ENCODE data around the gene ZC2HC1B.
A peak's percentile ranks its signal among the peaks of the same experiment; 100 is the strongest.

The ZC2HC1B gene

DNA sequence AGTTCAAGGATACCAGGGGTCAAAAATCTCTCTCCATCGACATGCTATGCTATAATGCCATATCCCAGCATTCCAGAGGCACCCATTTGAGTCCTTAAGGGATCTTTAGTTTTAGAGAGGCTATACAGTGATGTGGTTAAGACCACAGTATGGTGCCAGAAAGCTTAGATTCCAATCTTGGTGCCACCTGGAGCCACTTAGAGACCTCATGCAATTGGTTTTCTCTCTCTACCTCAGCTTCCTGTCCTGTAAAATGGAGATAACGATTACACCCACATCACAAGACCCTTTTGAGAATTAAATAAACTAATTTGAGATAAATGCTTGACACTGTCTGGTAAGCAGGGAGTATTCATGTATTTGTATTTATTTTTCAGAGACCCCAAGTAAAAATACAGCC lies 104.8 kb downstream of the ZC2HC1B start:
- TF ChIP-seq, protein P1, sequence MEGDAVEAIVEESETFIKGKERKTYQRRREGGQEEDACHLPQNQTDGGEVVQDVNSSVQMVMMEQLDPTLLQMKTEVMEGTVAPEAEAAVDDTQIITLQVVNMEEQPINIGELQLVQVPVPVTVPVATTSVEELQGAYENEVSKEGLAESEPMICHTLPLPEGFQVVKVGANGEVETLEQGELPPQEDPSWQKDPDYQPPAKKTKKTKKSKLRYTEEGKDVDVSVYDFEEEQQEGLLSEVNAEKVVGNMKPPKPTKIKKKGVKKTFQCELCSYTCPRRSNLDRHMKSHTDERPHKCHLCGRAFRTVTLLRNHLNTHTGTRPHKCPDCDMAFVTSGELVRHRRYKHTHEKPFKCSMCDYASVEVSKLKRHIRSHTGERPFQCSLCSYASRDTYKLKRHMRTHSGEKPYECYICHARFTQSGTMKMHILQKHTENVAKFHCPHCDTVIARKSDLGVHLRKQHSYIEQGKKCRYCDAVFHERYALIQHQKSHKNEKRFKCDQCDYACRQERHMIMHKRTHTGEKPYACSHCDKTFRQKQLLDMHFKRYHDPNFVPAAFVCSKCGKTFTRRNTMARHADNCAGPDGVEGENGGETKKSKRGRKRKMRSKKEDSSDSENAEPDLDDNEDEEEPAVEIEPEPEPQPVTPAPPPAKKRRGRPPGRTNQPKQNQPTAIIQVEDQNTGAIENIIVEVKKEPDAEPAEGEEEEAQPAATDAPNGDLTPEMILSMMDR (IDR thresholded peaks at IDR 0.05): no peak
- Mint-ChIP-seq H3K4me1 (peaks cover 88% of the 10 kb centered on the region), H3K27me3 (ENCODE audit: low read depth, poor library complexity) (peaks cover 6% of the 10 kb centered on the region), H3K9me3 (no peaks in the 10 kb centered on the region), H3K4me3 (no peak overlapping the region), H3K36me3 (ENCODE audit: low read depth) (peaks cover 25% of the 10 kb centered on the region), H3K27ac (no peak overlapping the region)
- no peak for DNase-seq

DNA sequence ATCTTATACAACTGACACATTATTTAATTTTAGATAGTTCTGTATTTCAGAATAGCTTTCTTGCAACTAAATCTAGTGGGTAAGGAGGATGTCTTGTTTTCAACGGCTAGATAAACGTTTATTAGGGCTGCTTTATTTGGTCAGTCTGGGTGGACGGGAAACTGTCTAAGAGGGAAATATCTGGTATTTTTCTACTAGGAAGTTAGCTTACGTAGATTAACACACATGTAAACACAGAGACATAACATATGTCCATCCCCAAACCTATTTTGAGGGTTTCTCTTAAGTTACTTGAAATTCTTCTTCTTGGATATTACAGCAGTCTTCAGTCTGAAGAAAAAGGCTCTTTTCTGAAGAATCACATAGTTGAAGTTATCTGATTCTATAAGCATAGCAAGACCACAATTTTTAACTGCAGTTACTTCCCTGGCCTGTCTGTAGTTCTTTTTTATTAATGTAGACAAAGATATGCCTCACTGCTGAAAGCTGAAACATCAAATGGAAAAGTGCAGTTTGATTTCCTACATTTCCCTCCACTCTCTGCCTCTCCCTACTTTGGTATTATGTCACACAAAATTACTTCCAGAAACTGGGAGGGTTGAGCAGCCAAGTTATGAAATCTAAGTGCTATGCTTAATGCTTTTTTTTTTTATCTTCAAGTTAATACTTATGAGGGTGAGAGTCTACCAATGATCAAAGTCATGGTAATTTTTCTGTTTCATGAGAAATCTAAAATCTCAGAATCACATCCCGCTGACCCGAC lies 106.4 kb downstream of the ZC2HC1B start:
- peaks cover 13% of the 10 kb centered on the region for H3K36me3 Mint-ChIP-seq (ENCODE audit: low read depth)
- H3K4me1 Mint-ChIP-seq: peaks cover 84% of the 10 kb centered on the region
- H3K27me3 Mint-ChIP-seq (ENCODE audit: low read depth, poor library complexity): peaks cover 5% of the 10 kb centered on the region
- H3K9me3 Mint-ChIP-seq: no peaks in the 10 kb centered on the region
- peak overlapping the region; percentile 67 for H3K4me3 Mint-ChIP-seq
- H3K27ac Mint-ChIP-seq: peak overlapping the region; percentile 98
- TF ChIP-seq, protein P1 (IDR thresholded peaks at IDR 0.05): no peak
- no peak for DNase-seq

DNA sequence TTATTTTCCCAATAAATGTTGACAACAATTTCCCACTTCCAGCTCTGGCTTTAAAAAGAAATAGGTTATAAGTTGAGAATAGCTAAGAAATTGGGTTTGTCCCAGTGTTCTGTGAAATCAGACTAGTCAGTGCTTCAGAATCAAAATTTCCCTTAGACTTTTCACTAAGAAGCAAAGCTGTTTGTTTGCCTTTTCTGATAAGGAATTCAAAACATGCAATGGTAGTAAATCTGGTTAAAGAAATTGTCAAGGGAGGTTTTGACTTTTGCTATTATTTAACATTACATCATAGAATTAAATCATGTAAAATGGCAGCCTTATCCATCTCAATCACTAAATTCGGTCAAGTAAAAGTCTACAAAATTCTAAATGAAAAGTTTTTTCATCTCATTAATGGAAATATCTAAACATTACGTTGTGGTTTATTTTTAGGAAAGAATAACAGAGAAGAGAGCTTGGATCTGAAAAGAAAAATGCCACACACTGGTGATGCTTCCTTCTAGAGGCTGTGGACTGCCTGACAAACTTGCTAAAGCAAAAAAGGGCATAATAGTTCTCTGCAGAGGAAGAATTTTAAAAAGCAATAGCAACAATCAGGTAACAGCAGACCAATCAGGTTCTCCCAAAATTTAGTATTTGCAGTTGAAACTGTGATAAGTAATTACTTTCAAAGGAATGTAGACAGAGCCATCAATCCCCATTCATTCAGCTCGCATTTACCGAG lies 107.4 kb downstream of the ZC2HC1B start:
- peaks cover 3% of the 10 kb centered on the region for H3K36me3 Mint-ChIP-seq (ENCODE audit: low read depth)
- H3K27ac Mint-ChIP-seq: peak overlapping the region; percentile 98
- peaks cover 3% of the 10 kb centered on the region for H3K27me3 Mint-ChIP-seq (ENCODE audit: low read depth, poor library complexity)
- H3K4me1 Mint-ChIP-seq: peaks cover 78% of the 10 kb centered on the region
- DNase-seq: no peak
- no peaks in the 10 kb centered on the region for H3K9me3 Mint-ChIP-seq
- TF ChIP-seq, protein P1 (IDR thresholded peaks at IDR 0.05): no peak
- peak overlapping the region; percentile 67 for H3K4me3 Mint-ChIP-seq

DNA sequence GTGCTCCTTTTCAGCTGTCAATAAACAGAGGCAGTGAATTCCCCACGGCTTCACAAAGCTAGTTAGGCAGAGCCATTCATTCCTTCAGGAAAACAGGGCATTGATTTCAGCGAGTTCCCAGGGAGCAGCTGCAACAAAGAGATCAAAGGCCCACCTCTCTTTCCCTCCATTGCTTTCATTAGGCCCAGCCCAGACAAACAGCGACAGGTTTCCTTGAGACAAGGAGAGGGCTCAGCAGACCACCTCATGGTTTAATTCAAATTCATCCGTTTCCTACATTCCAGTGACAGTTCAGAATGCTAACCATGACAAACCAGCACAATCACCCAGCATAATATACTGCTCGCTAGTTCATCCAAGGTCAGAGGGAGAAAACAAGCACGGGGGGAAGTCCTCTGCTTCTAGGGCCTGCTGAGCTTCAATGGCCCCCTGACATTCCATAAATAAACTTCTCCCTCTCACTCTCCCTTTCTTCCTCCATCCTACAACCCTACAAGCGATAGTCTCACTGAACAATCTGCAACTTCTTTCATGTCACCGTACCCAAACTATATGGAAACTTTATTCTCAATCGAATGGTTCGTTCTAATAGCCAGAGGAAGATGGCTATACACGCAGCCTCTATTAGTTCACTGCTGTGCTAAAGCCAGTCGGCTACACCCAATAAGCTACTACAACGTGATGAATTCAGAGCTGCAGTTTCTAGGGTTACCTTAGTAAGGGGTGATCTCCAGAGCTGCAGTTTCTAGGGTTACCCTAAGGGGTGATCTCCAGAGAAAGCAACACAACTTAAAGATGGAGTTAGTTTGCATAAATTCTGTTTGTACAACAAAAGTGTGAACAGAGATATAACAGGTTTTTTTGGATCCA lies 109.1 kb downstream of the ZC2HC1B start:
- peak overlapping the region; percentile 99 for H3K27ac Mint-ChIP-seq
- H3K9me3 Mint-ChIP-seq: no peaks in the 10 kb centered on the region
- H3K36me3 Mint-ChIP-seq (ENCODE audit: low read depth): no peaks in the 10 kb centered on the region
- H3K4me3 Mint-ChIP-seq: peak overlapping the region; percentile 43
- DNase-seq: peak; percentile 39
- TF ChIP-seq, protein P1 (IDR thresholded peaks at IDR 0.05): no peak
- peaks cover 3% of the 10 kb centered on the region for H3K27me3 Mint-ChIP-seq (ENCODE audit: low read depth, poor library complexity)
- peaks cover 73% of the 10 kb centered on the region for H3K4me1 Mint-ChIP-seq

DNA sequence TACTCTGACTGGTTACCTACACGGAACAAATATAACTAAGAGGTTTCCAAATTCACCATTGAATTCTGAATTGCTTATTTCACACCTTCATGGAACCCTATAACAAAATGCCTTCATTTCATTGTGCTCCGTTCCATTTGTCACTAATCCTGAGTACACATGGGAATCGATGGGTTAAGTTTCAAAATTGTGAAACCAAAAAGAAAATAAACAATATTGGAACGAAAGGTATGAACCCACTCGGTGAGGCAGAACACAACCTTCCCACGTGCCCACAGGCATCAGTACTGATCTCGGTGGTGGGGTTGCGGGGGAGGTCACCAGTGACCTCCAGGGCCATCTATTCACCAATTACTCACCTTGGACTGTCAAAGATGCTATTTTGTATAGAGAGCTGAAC lies 109.8 kb downstream of the ZC2HC1B start:
- Mint-ChIP-seq H3K4me1 (peaks cover 65% of the 10 kb centered on the region), H3K27me3 (ENCODE audit: low read depth, poor library complexity) (peaks cover 3% of the 10 kb centered on the region), H3K4me3 (peak overlapping the region; percentile 43), H3K9me3 (no peaks in the 10 kb centered on the region), H3K27ac (no peak overlapping the region), H3K36me3 (ENCODE audit: low read depth) (no peaks in the 10 kb centered on the region)
- TF ChIP-seq, protein P1 (IDR thresholded peaks at IDR 0.05): no peak
- DNase-seq: no peak

Data from nephron progenitor cell (in vitro differentiated cells).